GM19372 (cell line): ENCODE measurements around the gene TOR2A.

Source experiments
- ATAC-seq: cut with Tn5 transposase; IDR thresholded peaks from one replicate; pipeline ENCODE4 v1.9.1; 2021; ENCODE audit warnings: mild to moderate bottlenecking, low read depth, moderate library complexity; ENCODE audit not compliant: unreplicated experiment

Gene TOR2A

GRCh38 chr9:127700594-127701255 lies 34.4 kb downstream of the TOR2A start:
- ATAC-seq, result no peak

GRCh38 chr9:127700140-127700539 lies 35.0 kb downstream of the TOR2A start:
- no peak for ATAC-seq

- peak; percentile 98 for ATAC-seq
These were observed 36.0 kb downstream of the TOR2A start for GRCh38 chr9:127698985-127699670.

- no peak for ATAC-seq
These were observed 36.7 kb downstream of the TOR2A start for GRCh38 chr9:127698386-127698785.

GRCh38 chr9:127697575-127697974 lies 37.5 kb downstream of the TOR2A start:
- no peak for ATAC-seq

- no peak for ATAC-seq
These were observed 40.0 kb downstream of the TOR2A start for GRCh38 chr9:127694890-127695720.

GRCh38 chr9:127693697-127694096 lies 41.4 kb downstream of the TOR2A start:
- ATAC-seq, result no peak

- ATAC-seq, result no peak
These were observed 42.0 kb downstream of the TOR2A start for GRCh38 chr9:127693143-127693542.

GRCh38 chr9:127692071-127692470 lies 43.0 kb downstream of the TOR2A start:
- ATAC-seq, result no peak

- ATAC-seq, result no peak
These were observed 44.4 kb downstream of the TOR2A start for GRCh38 chr9:127690735-127691134.

- no peak for ATAC-seq
These were observed 45.6 kb downstream of the TOR2A start for GRCh38 chr9:127689329-127690000.

GRCh38 chr9:127686461-127687393 lies 48.4 kb downstream of the TOR2A start:
- ATAC-seq, result no peak

- no peak for ATAC-seq
These were observed 50.5 kb downstream of the TOR2A start for GRCh38 chr9:127684576-127684975.

- no peak for ATAC-seq
These were observed 51.4 kb downstream of the TOR2A start for GRCh38 chr9:127683723-127684122.

- no peak for ATAC-seq
These were observed 52.5 kb downstream of the TOR2A start for GRCh38 chr9:127682351-127683136.
